T-cell (primary cell): ENCODE data around the gene ARHGEF5. TPM values are rescaled to one million over a fixed set of nuclear protein-coding genes. Genes with fewer than 3 reads are reported as not detected.
"Not testable (repeated sequence)": the region's sequence is repeated elsewhere in the genome, so short reads cannot be mapped to it uniquely, and the experiment has no call there.

Experiments used
- ATAC-seq, 4 experiments: fragments of 200-7000 bp in 3 of 4; fragments of 150-1000 bp in 1 of 4; cut with Tn5 transposase; replicated peaks in 1 of 4; 1 replicate in 3 of 4; 2 replicates in 1 of 4; pipeline ENCODE4 v1.10.0; 2021; ENCODE audit warnings: moderate library complexity in 3 of 4, mild to moderate bottlenecking in 2 of 4, moderate number of reproducible peaks in 1 of 4
- CTCF ChIA-PET, 2 donors: fragments of 300-600 bp; sonication (Branson Sonifier 250); formaldehyde crosslinking; loops; one replicate each; lab custom pipeline; 2022; ENCODE audit warnings: antibody characterized with exemption in 2 of 2; lab: Charles Lee
- POLR2A ChIA-PET, 2 donors: fragments of 300-600 bp; sonication (Branson Sonifier 250); formaldehyde crosslinking; loops; one replicate each; lab custom pipeline; 2022; ENCODE audit warnings: antibody characterized with exemption in 2 of 2; lab: Charles Lee
- DNase-seq, 35 experiments: peaks; one replicate each; pipeline versions ENCODE4 v3.0.0 to v3.0.0-alpha.2; 2013 to 2023
- H3K27ac ChIP-seq: one replicate; pipeline ENCODE4 v1.5.1; 2013; ENCODE audit warnings: low read length
- H3K27me3 ChIP-seq, 2 experiments: replicated peaks in 1 of 2; 1 replicate in 1 of 2; 2 replicates in 1 of 2; pipeline versions ENCODE4 v1.6.1 to v1.7.0; 2013; ENCODE audit warnings: low read length in 1 of 2, mixed read lengths in 1 of 2; ENCODE audit not compliant: control insufficient read depth in 2 of 2, insufficient read depth in 2 of 2; ENCODE audit errors: extremely low read depth in 1 of 2
- H3K36me3 ChIP-seq, 2 donors: 1 replicate in 1 of 2; 2 replicates in 1 of 2; pipeline versions ENCODE4 v1.6.1 to v1.7.0; 2013; ENCODE audit warnings: low read length in 1 of 2; ENCODE audit not compliant: control insufficient read depth in 2 of 2, insufficient read depth in 1 of 2; ENCODE audit errors: extremely low read depth in 1 of 2
- H3K4me1 ChIP-seq, 2 experiments: 1 replicate in 1 of 2; 2 replicates in 1 of 2; pipeline versions ENCODE4 v1.6.1 to v1.7.0; 2013; ENCODE audit warnings: low read length in 2 of 2, mixed read lengths in 1 of 2; ENCODE audit not compliant: insufficient read depth in 2 of 2, control insufficient read depth in 1 of 2; ENCODE audit errors: extremely low read depth in 1 of 2
- H3K4me3 ChIP-seq, 2 donors: 1 replicate in 1 of 2; 2 replicates in 1 of 2; pipeline versions ENCODE4 v1.5.1 to v1.7.0; 2013; ENCODE audit warnings: mild to moderate bottlenecking in 2 of 2, low read length in 1 of 2, moderate library complexity in 1 of 2; ENCODE audit not compliant: control insufficient read depth in 1 of 2; ENCODE audit errors: extremely low read depth in 1 of 2
- H3K9me3 ChIP-seq: 2 replicates; pipeline ENCODE4 v1.7.0; 2013
- H3K27ac Mint-ChIP-seq, 2 donors: one replicate each; pipeline ENCODE4 v1.8.0; 2020 to 2021; ENCODE audit warnings: mild to moderate bottlenecking in 2 of 2, mixed read lengths in 2 of 2
- H3K27me3 Mint-ChIP-seq, 2 donors: one replicate each; pipeline ENCODE4 v1.8.0; 2021 to 2022; ENCODE audit warnings: mixed read lengths in 2 of 2
- H3K36me3 Mint-ChIP-seq: one replicate; pipeline ENCODE4 v1.8.0; 2021; ENCODE audit warnings: mixed read lengths
- H3K4me1 Mint-ChIP-seq, 3 donors: one replicate each; pipeline ENCODE4 v1.8.0; 2020 to 2022; ENCODE audit warnings: mixed read lengths in 3 of 3, mild to moderate bottlenecking in 1 of 3
- H3K4me3 Mint-ChIP-seq, 3 donors: one replicate each; pipeline ENCODE4 v1.8.0; 2020 to 2022; ENCODE audit warnings: mild to moderate bottlenecking in 3 of 3, mixed read lengths in 3 of 3, moderate library complexity in 3 of 3
- H3K9me3 Mint-ChIP-seq, 3 donors: one replicate each; pipeline ENCODE4 v1.8.0; 2020 to 2022; ENCODE audit warnings: mixed read lengths in 3 of 3
- WGBS: methylation state at CpG from one replicate; pipeline ENCODE4 v1.1.5; 2013; ENCODE audit warnings: missing lambda C conversion rate; ENCODE audit not compliant: insufficient coverage; 5-methylcytosine and 5-hydroxymethylcytosine counted together
- total RNA-seq, 35 experiments: library from RNA in 6 of 35; stranded (reverse) in 6 of 35; fragments of 120-200 nt in 1 of 35; gene quantifications; one replicate each; pipeline versions ENCODE4 v1.2.1 to v1.2.4 and lab custom pipeline; 2013 to 2026

The ARHGEF5 gene
- total RNA-seq, 5 donors from 2014 or later (not counting 1 experiment from before 2014, with no cell fraction given), result 4.9 to 8.4 (median 5.9) TPM

DNA sequence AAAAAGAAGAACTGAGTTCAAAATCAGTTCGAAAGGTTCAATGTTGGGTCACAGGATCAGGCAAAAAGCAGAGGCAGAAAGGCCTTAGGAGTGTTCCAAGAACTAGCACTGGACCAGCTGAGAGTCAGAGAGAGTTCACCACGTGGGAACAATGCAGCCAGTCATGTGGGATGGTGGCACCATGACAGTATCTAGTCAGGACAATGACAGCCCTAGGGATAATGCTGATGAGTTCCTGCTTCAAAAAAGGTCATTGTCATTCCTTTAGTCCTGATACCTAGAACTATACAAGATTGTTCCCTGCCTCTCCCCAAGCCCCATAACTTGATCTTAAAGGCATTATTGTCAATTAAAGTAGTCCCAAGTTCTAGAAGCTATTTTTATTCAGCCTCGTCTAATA, 3.5 kb upstream of the ARHGEF5 start:
- H3K9me3 ChIP-seq, H3K9me3 Mint-ChIP-seq, H3K4me3 Mint-ChIP-seq, H3K4me3 ChIP-seq, H3K36me3 Mint-ChIP-seq, H3K27ac ChIP-seq, H3K4me1 ChIP-seq, DNase-seq, H3K27me3 ChIP-seq, H3K36me3 ChIP-seq, CTCF ChIA-PET, POLR2A ChIA-PET, H3K27ac Mint-ChIP-seq, H3K27me3 Mint-ChIP-seq, ATAC-seq: not testable (repeated sequence)
- peaks cover 0 to 14% (median 5%) of the 10 kb centered on the region in 3 donors for H3K4me1 Mint-ChIP-seq
- WGBS, result 100% methylated on average over 1 of the region's 3 CpGs

DNA sequence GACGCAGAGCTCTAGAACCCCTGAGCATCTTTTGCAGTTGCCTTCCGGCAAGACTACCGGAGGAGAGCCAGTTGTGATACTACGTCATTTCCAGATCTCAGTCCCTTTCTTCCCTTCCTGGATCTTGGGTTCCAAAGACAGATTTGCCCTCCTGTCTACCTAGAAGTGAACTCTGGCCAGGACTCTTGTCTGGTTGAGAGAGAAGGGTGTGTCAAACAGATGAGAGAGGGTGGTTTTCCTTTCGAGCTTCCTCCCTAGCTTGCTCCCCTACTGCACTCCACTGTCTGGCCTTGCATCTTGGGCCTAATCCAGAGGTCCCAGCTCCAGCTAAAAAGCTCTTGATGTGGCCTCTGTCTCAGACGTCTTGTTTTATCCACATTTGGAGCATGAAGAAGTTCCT, 983 bp downstream of the ARHGEF5 start:
- H3K9me3 ChIP-seq, H3K9me3 Mint-ChIP-seq, H3K4me1 ChIP-seq, H3K36me3 ChIP-seq, H3K4me3 Mint-ChIP-seq, H3K4me3 ChIP-seq, ATAC-seq, H3K27me3 Mint-ChIP-seq, CTCF ChIA-PET, H3K36me3 Mint-ChIP-seq, DNase-seq, H3K27ac ChIP-seq, H3K27ac Mint-ChIP-seq, H3K27me3 ChIP-seq, POLR2A ChIA-PET: not testable (repeated sequence)
- H3K4me1 Mint-ChIP-seq, result peaks cover 0 to 16% (median 5%) of the 10 kb centered on the region in 3 donors
- WGBS, result no CpG with 5 or more reads among the region's 6 CpGs

- H3K9me3 Mint-ChIP-seq, ATAC-seq, H3K4me3 Mint-ChIP-seq, H3K27me3 Mint-ChIP-seq, H3K4me3 ChIP-seq, H3K4me1 ChIP-seq, H3K27ac Mint-ChIP-seq, CTCF ChIA-PET, H3K27me3 ChIP-seq, H3K36me3 Mint-ChIP-seq, H3K9me3 ChIP-seq, H3K27ac ChIP-seq, H3K36me3 ChIP-seq, DNase-seq, POLR2A ChIA-PET: not testable (repeated sequence)
- no CpG with 5 or more reads among the region's 11 CpGs for WGBS
- peaks cover 0 to 16% (median 5%) of the 10 kb centered on the region in 3 donors for H3K4me1 Mint-ChIP-seq
Measured at GRCh38 chr7:144356860-144357259, 1.7 kb downstream of the ARHGEF5 start.

DNA sequence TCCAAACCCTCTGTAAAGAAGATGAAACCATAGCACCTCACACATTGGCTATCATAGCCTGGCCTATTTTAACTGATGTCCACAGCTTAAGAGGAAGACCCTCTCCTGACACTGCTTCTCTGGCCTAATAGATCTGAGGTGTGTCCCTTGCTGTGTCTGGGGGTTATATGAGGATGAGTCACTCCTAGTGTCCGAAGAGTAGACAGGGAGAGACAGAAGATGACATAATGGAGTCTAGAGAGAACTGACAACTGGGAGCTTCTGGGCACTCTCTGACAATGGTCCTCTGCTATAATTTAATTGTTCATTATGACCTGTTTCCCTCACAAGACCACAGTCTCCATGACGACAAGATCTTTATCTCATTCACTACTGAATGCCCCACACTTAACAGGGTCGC, 6.9 kb downstream of the ARHGEF5 start:
- DNase-seq, H3K27ac ChIP-seq, H3K27ac Mint-ChIP-seq, POLR2A ChIA-PET, CTCF ChIA-PET, H3K4me1 Mint-ChIP-seq, H3K9me3 Mint-ChIP-seq, ATAC-seq, H3K27me3 Mint-ChIP-seq, H3K36me3 Mint-ChIP-seq, H3K4me1 ChIP-seq, H3K4me3 Mint-ChIP-seq, H3K9me3 ChIP-seq, H3K27me3 ChIP-seq, H3K4me3 ChIP-seq, H3K36me3 ChIP-seq: not testable (repeated sequence)
- no CpG with 5 or more reads among the region's 3 CpGs for WGBS

DNA sequence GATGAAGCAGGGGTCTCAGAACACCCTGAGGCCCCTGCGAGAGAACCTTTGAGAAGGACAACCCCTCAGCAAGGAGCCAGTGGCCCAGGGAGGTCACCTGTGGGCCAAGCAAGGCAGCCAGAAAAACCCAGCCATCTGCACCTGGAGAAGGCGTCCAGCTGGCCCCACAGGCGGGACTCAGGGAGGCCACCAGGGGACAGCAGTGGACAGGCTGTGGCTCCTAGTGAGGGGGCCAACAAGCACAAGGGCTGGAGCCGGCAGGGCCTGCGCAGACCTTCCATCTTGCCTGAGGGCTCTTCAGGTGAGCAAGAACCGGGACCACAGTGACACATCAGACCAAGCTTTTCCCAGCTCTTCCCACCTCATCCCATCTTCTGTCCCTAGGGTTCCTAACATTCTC, 10.3 kb downstream of the ARHGEF5 start:
- H3K27ac Mint-ChIP-seq, H3K4me3 Mint-ChIP-seq, H3K27me3 ChIP-seq, H3K9me3 ChIP-seq, POLR2A ChIA-PET, H3K27ac ChIP-seq, H3K4me1 ChIP-seq, DNase-seq, H3K36me3 ChIP-seq, ATAC-seq, H3K4me1 Mint-ChIP-seq, H3K27me3 Mint-ChIP-seq, H3K36me3 Mint-ChIP-seq, H3K4me3 ChIP-seq, CTCF ChIA-PET, H3K9me3 Mint-ChIP-seq: not testable (repeated sequence)
- WGBS, result no CpG with 5 or more reads among the region's 6 CpGs

- WGBS, result no CpG with 5 or more reads among the region's 9 CpGs
- H3K4me3 ChIP-seq, POLR2A ChIA-PET, H3K4me1 Mint-ChIP-seq, H3K4me1 ChIP-seq, H3K36me3 Mint-ChIP-seq, H3K27me3 ChIP-seq, H3K9me3 ChIP-seq, H3K36me3 ChIP-seq, DNase-seq, CTCF ChIA-PET, H3K27ac ChIP-seq, H3K4me3 Mint-ChIP-seq, H3K27me3 Mint-ChIP-seq, ATAC-seq, H3K9me3 Mint-ChIP-seq, H3K27ac Mint-ChIP-seq: not testable (repeated sequence)
Measured at GRCh38 chr7:144367250-144367649, 12.0 kb downstream of the ARHGEF5 start.

GRCh38 chr7:144369221-144369620, 14.0 kb downstream of the ARHGEF5 start:
- H3K27me3 Mint-ChIP-seq, POLR2A ChIA-PET, DNase-seq, H3K4me3 ChIP-seq, H3K36me3 Mint-ChIP-seq, CTCF ChIA-PET, H3K9me3 Mint-ChIP-seq, H3K27ac Mint-ChIP-seq, ATAC-seq, H3K4me1 Mint-ChIP-seq, H3K27ac ChIP-seq, H3K27me3 ChIP-seq, H3K4me3 Mint-ChIP-seq, H3K36me3 ChIP-seq, H3K4me1 ChIP-seq, H3K9me3 ChIP-seq: not testable (repeated sequence)
- no CpG with 5 or more reads among the region's 7 CpGs for WGBS
